ENCODE measurements around the gene OLIG2. TPM values are rescaled to one million over a fixed set of nuclear protein-coding genes. Genes with fewer than 3 reads are reported as not detected.

Gene OLIG2
- total RNA-seq, 2 donors from 2014 or later = 0.53 TPM; not detected in 1

DNA sequence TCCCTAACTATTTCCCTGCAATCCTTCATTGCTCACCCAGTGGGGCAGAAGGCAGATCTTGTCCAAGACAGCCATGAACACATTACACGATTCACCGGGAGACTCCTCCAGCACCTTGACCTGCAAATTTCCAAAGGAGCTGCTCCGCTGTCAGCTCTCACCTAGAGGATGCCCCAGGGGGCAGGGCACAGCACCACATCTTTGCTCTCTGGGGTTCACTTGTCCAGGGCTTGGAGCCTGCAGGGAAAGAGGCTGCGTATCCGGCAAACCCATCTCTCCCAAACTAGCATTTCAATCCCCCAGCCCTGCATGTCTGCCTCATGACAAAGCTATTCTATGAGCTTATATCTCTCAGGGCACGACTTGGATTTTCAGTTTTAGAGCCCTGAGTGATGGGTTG lies 35.1 kb upstream of the OLIG2 start:
- Mint-ChIP-seq H3K36me3 (ENCODE audit: low read depth) (no peaks in the 10 kb centered on the region), H3K27me3 (ENCODE audit: insufficient read depth) (peaks cover 6% of the 10 kb centered on the region), H3K4me3 (no peak overlapping the region), H3K9me3 (no peaks in the 10 kb centered on the region), H3K27ac (no peak overlapping the region), H3K4me1 (no peaks in the 10 kb centered on the region)
- Histone ChIP-seq H3K9me3 (ENCODE audit: control insufficient read depth, low read length) (no peaks in the 10 kb centered on the region), H3K4me3 (ENCODE audit: low read length) (no peak overlapping the region), H3K4me1 (ENCODE audit: control insufficient read depth, insufficient read depth, low read length) (no peaks in the 10 kb centered on the region), H3K36me3 (ENCODE audit: control insufficient read depth, insufficient read depth, low read length) (no peaks in the 10 kb centered on the region), H3K27me3 (ENCODE audit: control insufficient read depth, insufficient read depth, low read length, poor library complexity, severe bottlenecking) (no peaks in the 10 kb centered on the region), H3K27ac (ENCODE audit: low read depth, low read length) (no peak overlapping the region), H3K9ac (ENCODE audit: extremely low read depth, low read length, poor library complexity, severe bottlenecking) (no peak overlapping the region)
- DNase-seq = no peak
- 80% methylated on average over 6 of the region's 6 CpGs; no CpG with 5 or more reads in 1 of the 2 experiments for WGBS, 2 experiments (ENCODE audit: insufficient coverage in 1 of 2, insufficient read length in 1 of 2)
- TF ChIP-seq, protein P1, sequence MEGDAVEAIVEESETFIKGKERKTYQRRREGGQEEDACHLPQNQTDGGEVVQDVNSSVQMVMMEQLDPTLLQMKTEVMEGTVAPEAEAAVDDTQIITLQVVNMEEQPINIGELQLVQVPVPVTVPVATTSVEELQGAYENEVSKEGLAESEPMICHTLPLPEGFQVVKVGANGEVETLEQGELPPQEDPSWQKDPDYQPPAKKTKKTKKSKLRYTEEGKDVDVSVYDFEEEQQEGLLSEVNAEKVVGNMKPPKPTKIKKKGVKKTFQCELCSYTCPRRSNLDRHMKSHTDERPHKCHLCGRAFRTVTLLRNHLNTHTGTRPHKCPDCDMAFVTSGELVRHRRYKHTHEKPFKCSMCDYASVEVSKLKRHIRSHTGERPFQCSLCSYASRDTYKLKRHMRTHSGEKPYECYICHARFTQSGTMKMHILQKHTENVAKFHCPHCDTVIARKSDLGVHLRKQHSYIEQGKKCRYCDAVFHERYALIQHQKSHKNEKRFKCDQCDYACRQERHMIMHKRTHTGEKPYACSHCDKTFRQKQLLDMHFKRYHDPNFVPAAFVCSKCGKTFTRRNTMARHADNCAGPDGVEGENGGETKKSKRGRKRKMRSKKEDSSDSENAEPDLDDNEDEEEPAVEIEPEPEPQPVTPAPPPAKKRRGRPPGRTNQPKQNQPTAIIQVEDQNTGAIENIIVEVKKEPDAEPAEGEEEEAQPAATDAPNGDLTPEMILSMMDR (conservative IDR thresholded peaks at IDR 0.05) = no peak

DNA sequence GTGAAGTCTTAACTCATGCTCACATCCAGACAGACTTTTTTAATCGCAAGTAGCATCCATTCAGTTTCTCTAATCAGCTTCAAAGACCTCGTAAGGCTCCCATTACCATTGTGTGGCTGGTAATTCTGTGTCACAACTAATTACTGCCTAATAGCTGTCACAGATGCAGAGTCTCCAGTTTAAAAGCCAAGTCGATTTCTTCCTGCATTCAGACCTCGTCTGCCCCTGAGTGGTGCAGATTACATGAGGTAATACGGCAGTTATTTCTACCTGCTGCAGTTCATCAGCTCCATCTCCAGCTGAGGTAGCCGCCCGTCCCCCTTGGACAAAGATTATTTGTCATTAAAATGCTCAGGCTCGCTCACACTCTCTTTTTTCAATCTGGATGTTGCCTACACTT lies 34.4 kb upstream of the OLIG2 start:
- 75 to 76% methylated on average over 8 of the region's 8 CpGs for WGBS, 2 experiments (ENCODE audit: insufficient coverage in 1 of 2, insufficient read length in 1 of 2)
- Mint-ChIP-seq H3K4me1 (no peaks in the 10 kb centered on the region), H3K27me3 (ENCODE audit: insufficient read depth) (peaks cover 6% of the 10 kb centered on the region), H3K36me3 (ENCODE audit: low read depth) (no peaks in the 10 kb centered on the region), H3K27ac (no peak overlapping the region), H3K9me3 (no peaks in the 10 kb centered on the region), H3K4me3 (no peak overlapping the region)
- no peak for DNase-seq
- Histone ChIP-seq H3K27me3 (ENCODE audit: control insufficient read depth, insufficient read depth, low read length, poor library complexity, severe bottlenecking) (no peaks in the 10 kb centered on the region), H3K27ac (ENCODE audit: low read depth, low read length) (no peak overlapping the region), H3K9ac (ENCODE audit: extremely low read depth, low read length, poor library complexity, severe bottlenecking) (no peak overlapping the region), H3K4me1 (ENCODE audit: control insufficient read depth, insufficient read depth, low read length) (no peaks in the 10 kb centered on the region), H3K4me3 (ENCODE audit: low read length) (no peak overlapping the region), H3K36me3 (ENCODE audit: control insufficient read depth, insufficient read depth, low read length) (no peaks in the 10 kb centered on the region), H3K9me3 (ENCODE audit: control insufficient read depth, low read length) (no peaks in the 10 kb centered on the region)
- TF ChIP-seq, protein P1 (conservative IDR thresholded peaks at IDR 0.05) = no peak

DNA sequence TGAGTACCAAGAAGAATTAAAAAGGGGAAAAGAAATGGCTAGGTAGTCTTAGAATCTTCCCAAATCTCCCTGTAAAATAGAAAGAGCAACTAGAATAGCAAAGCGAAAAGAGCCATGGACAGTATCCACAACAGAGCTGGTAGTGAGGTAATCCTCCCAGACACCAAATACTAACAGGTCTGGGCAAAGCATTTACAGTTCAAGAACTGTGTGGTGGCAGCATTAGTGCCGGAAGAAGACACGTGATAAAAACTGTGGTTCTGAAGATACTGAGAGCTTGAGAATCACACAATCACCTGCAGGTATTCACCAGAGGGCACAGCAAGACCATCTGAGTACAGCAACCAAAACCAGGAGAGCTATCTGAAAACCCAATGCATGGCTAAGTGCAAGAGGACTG lies 31.8 kb upstream of the OLIG2 start:
- H3K36me3 Mint-ChIP-seq (ENCODE audit: low read depth) = no peaks in the 10 kb centered on the region
- WGBS, 2 experiments (ENCODE audit: insufficient coverage in 1 of 2, insufficient read length in 1 of 2) = 78 to 100% methylated on average over 2 to 3 of the region's 3 CpGs
- DNase-seq = no peak
- no peaks in the 10 kb centered on the region for H3K36me3 ChIP-seq (ENCODE audit: control insufficient read depth, insufficient read depth, low read length)
- no peaks in the 10 kb centered on the region for H3K9me3 ChIP-seq (ENCODE audit: control insufficient read depth, low read length)
- peaks cover 6% of the 10 kb centered on the region for H3K27me3 Mint-ChIP-seq (ENCODE audit: insufficient read depth)
- no peak overlapping the region for H3K4me3 Mint-ChIP-seq
- H3K4me1 ChIP-seq (ENCODE audit: control insufficient read depth, insufficient read depth, low read length) = no peaks in the 10 kb centered on the region
- TF ChIP-seq, protein P1 (conservative IDR thresholded peaks at IDR 0.05) = no peak
- no peak overlapping the region for H3K27ac ChIP-seq (ENCODE audit: low read depth, low read length)
- H3K4me3 ChIP-seq (ENCODE audit: low read length) = no peak overlapping the region
- no peak overlapping the region for H3K27ac Mint-ChIP-seq
- H3K27me3 ChIP-seq (ENCODE audit: control insufficient read depth, insufficient read depth, low read length, poor library complexity, severe bottlenecking) = peaks cover 3% of the 10 kb centered on the region
- no peaks in the 10 kb centered on the region for H3K4me1 Mint-ChIP-seq
- H3K9ac ChIP-seq (ENCODE audit: extremely low read depth, low read length, poor library complexity, severe bottlenecking) = no peak overlapping the region
- H3K9me3 Mint-ChIP-seq = no peaks in the 10 kb centered on the region

Data from endodermal cell (in vitro differentiated cells).